Measurements from ENCODE around the gene CCDC126. TPM values are rescaled to one million over a fixed set of nuclear protein-coding genes. Genes with fewer than 3 reads are reported as not detected.

The CCDC126 gene
- total RNA-seq, 1 donor from 2014 or later = 11.4 TPM

DNA sequence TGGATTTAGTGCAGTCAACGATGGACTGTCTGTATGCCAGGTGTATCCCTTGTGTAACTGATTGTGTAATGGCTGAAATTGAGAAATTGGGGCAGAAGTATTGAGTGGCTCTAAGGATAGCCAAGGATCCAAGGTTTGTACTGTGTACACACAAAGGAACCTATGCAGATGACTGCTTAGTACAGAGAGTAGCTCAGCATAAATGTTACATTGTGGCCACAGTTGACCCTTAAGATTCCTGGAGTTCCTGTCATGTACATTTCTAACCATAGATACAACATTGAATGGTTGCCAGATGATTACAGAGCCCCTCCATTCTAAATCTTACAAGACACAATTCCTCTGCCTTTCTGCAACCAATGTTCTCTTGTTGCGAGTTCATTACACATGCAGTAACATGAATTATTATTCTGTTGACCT is 25.3 kb downstream of the CCDC126 start:
- peaks cover 10% of the 10 kb centered on the region for H3K9me3 Mint-ChIP-seq (ENCODE audit: low read depth)

DNA sequence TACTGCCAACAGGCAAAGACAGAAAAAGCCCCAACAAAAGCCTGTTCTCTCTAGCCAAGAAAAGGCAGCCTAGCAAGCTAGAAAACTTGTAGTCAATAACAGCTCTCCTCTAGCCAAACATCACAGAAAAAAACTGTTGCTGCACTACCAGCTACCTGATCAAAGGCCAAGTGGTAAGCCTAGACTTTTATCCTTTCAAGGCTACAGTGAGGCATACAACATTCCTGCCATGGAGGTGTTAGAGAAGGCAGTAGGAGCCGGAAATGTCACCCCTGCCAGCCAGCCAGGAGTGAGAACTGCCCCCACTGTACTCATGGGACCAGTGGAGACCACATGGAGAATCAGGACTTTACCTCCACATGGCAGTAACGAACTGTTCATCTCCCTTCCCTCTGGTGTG is 31.2 kb downstream of the CCDC126 start:
- Mint-ChIP-seq H3K27me3 (ENCODE audit: low read depth) (no peaks in the 10 kb centered on the region), H3K9me3 (ENCODE audit: low read depth) (no peaks in the 10 kb centered on the region), H3K4me3 (ENCODE audit: unreplicated experiment) (no peak overlapping the region), H3K4me1 (ENCODE audit: low read depth) (no peaks in the 10 kb centered on the region), H3K36me3 (ENCODE audit: low read depth) (no peaks in the 10 kb centered on the region), H3K27ac (ENCODE audit: unreplicated experiment) (no peak overlapping the region)
- no peak for DNase-seq (ENCODE audit: low spot score)
- TF ChIP-seq, protein P1, sequence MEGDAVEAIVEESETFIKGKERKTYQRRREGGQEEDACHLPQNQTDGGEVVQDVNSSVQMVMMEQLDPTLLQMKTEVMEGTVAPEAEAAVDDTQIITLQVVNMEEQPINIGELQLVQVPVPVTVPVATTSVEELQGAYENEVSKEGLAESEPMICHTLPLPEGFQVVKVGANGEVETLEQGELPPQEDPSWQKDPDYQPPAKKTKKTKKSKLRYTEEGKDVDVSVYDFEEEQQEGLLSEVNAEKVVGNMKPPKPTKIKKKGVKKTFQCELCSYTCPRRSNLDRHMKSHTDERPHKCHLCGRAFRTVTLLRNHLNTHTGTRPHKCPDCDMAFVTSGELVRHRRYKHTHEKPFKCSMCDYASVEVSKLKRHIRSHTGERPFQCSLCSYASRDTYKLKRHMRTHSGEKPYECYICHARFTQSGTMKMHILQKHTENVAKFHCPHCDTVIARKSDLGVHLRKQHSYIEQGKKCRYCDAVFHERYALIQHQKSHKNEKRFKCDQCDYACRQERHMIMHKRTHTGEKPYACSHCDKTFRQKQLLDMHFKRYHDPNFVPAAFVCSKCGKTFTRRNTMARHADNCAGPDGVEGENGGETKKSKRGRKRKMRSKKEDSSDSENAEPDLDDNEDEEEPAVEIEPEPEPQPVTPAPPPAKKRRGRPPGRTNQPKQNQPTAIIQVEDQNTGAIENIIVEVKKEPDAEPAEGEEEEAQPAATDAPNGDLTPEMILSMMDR (IDR thresholded peaks at IDR 0.05) = no peak

More for the DNA sequence above, 25.3 kb downstream of the CCDC126 start:
- TF ChIP-seq, protein P1 (IDR thresholded peaks at IDR 0.05) = no peak
- Mint-ChIP-seq H3K4me1 (ENCODE audit: low read depth) (peaks cover 10% of the 10 kb centered on the region), H3K4me3 (ENCODE audit: unreplicated experiment) (no peak overlapping the region), H3K27ac (ENCODE audit: unreplicated experiment) (no peak overlapping the region), H3K27me3 (ENCODE audit: low read depth) (no peaks in the 10 kb centered on the region), H3K36me3 (ENCODE audit: low read depth) (peaks cover 11% of the 10 kb centered on the region)
- DNase-seq (ENCODE audit: low spot score) = no peak

DNA sequence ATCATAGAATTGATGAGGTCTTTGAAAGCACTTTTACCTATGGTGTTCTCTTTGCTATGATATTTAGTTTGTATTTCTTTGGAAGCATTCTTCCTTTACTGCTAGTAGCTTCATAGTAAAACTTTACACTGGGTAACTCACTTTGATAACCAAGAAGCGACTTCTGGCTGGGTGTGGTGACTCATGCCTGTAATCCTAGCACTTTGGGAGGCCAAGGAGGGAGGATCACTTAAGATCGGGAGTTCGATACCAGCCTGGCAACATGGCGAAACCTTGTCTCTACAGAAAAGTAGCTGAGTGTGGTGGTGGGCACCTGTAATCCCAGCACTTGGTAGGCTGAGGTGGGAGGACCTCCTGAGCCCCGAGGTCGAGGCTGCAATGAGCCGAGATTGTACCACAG is 36.2 kb downstream of the CCDC126 start:
- no peak overlapping the region for H3K4me3 Mint-ChIP-seq (ENCODE audit: unreplicated experiment)
- TF ChIP-seq, protein P1 (IDR thresholded peaks at IDR 0.05) = no peak
- H3K36me3 Mint-ChIP-seq (ENCODE audit: low read depth) = no peaks in the 10 kb centered on the region
- no peak for DNase-seq (ENCODE audit: low spot score)
- H3K27ac Mint-ChIP-seq (ENCODE audit: unreplicated experiment) = no peak overlapping the region
- H3K4me1 Mint-ChIP-seq (ENCODE audit: low read depth) = no peaks in the 10 kb centered on the region
- no peaks in the 10 kb centered on the region for H3K9me3 Mint-ChIP-seq (ENCODE audit: low read depth)
- no peaks in the 10 kb centered on the region for H3K27me3 Mint-ChIP-seq (ENCODE audit: low read depth)

DNA sequence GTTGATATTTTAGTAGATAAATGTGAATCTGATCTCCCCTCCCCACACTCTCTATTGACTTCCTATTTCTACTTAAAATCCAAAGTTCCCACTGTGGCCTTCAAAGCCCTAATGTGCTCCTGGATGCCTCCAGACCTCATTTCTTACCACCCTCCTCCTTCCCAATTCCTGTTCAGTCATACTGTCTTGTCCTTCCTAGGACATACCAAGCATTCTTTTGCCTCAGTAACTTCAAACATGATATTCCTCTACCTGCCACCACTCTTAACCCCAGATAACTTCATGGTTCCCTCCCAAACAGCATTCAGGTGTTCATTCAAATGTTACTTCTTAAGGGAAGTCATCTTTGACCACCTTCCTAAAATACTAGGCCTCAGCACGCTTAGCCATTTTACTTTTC is 48.6 kb downstream of the CCDC126 start:
- Mint-ChIP-seq H3K4me3 (ENCODE audit: unreplicated experiment) (no peak overlapping the region), H3K9me3 (ENCODE audit: low read depth) (no peaks in the 10 kb centered on the region), H3K27ac (ENCODE audit: unreplicated experiment) (no peak overlapping the region), H3K4me1 (ENCODE audit: low read depth) (peaks cover 4% of the 10 kb centered on the region), H3K27me3 (ENCODE audit: low read depth) (no peaks in the 10 kb centered on the region), H3K36me3 (ENCODE audit: low read depth) (no peaks in the 10 kb centered on the region)
- DNase-seq (ENCODE audit: low spot score) = no peak
- TF ChIP-seq, protein P1 (IDR thresholded peaks at IDR 0.05) = no peak

DNA sequence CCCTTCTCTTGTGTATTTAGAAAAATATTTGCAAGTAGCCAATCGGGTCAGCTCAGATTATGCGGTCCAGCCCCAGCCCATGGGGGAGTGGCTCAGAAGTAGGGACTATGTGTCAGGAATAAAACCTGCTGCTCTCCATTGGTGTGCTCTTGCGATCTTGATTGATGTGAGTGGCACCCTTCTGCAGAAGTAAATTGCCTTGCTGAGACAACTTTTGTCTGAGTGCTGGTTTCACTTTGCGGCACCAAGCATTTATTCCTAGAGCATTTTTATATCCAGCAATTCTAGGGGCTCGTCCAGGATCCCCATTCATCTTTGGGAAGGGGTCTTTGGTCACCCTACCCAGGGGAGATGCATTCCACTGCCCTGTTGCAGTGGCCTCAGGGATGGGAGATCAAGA is 56.8 kb downstream of the CCDC126 start:
- no peak overlapping the region for H3K4me3 Mint-ChIP-seq (ENCODE audit: unreplicated experiment)
- H3K27me3 Mint-ChIP-seq (ENCODE audit: low read depth) = no peaks in the 10 kb centered on the region
- H3K27ac Mint-ChIP-seq (ENCODE audit: unreplicated experiment) = no peak overlapping the region
- peaks cover 6% of the 10 kb centered on the region for H3K4me1 Mint-ChIP-seq (ENCODE audit: low read depth)
- TF ChIP-seq, protein P1 (IDR thresholded peaks at IDR 0.05) = no peak
- peaks cover 20% of the 10 kb centered on the region for H3K9me3 Mint-ChIP-seq (ENCODE audit: low read depth)
- H3K36me3 Mint-ChIP-seq (ENCODE audit: low read depth) = peaks cover 2% of the 10 kb centered on the region
- no peak for DNase-seq (ENCODE audit: low spot score)

Data from chondrocyte (in vitro differentiated cells).